Loucy (cell line): Measurements from ENCODE around the gene AGTRAP.

Source experiments
- EZH2phosphoT487 ChIP-seq: fragments of 200-600 bp; IDR thresholded peaks from 2 replicates; pipeline ENCODE4 v1.6.1; 2018; ENCODE audit warnings: antibody characterized with exemption, mild to moderate bottlenecking, moderate library complexity, borderline replicate concordance
- TF ChIP-seq, protein P1 (sequence below): fragments of 200-600 bp; sonication (generic); conservative IDR thresholded peaks from 2 replicates; pipeline ENCODE4 v1.5.1; 2014; ENCODE audit warnings: mild to moderate bottlenecking, antibody characterized with exemption, low read length

DNA sequence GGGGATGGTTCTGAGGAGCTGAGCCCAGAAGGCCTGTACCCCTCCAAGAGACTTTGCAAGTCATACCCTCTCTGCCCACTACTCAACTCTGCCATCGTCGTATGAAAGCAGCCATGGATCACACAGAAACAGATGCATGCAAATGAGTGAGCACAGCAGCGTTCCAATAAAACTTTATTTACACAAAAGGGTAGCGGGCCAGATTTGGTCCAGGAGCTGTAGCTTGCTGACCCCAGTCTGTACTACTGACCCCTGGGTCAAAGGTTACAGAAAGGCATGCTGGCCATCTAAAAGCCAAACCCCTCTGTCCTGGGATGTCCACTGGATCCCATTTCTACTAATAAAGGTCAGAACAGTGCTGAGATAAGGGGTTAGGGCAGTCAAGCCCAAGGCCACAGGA is 8.8 kb upstream of the AGTRAP start:
- TF ChIP-seq, protein P1, sequence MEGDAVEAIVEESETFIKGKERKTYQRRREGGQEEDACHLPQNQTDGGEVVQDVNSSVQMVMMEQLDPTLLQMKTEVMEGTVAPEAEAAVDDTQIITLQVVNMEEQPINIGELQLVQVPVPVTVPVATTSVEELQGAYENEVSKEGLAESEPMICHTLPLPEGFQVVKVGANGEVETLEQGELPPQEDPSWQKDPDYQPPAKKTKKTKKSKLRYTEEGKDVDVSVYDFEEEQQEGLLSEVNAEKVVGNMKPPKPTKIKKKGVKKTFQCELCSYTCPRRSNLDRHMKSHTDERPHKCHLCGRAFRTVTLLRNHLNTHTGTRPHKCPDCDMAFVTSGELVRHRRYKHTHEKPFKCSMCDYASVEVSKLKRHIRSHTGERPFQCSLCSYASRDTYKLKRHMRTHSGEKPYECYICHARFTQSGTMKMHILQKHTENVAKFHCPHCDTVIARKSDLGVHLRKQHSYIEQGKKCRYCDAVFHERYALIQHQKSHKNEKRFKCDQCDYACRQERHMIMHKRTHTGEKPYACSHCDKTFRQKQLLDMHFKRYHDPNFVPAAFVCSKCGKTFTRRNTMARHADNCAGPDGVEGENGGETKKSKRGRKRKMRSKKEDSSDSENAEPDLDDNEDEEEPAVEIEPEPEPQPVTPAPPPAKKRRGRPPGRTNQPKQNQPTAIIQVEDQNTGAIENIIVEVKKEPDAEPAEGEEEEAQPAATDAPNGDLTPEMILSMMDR: no peak
- TF ChIP-seq EZH2phosphoT487: no peak
